NCI-H2227 (cell line): ENCODE results near the gene PPP1R12C.
"Not testable (repeated sequence)": the region's sequence is repeated elsewhere in the genome, so short reads cannot be mapped to it uniquely, and the experiment has no call there.

Experiments
- DNase-seq: peaks from one replicate; lab custom pipeline; 2025; ENCODE audit not compliant: unreplicated experiment; lab: John Stamatoyannopoulos, UW

PPP1R12C gene

GRCh38 chr19:55077106-55077505 is 40.3 kb downstream of the PPP1R12C start:
- no peak for DNase-seq

- no peak for DNase-seq
These were observed 41.1 kb downstream of the PPP1R12C start for GRCh38 chr19:55076321-55076720.

GRCh38 chr19:55075371-55075998 is 42.0 kb downstream of the PPP1R12C start, which contains the start of gene EPS8L1:
Gene EPS8L1, plus strand, starts transcription at chr19:55075869. Its CDS starts 576 bp downstream, at chr19:55076445.
- DNase-seq: no peak

- DNase-seq: no peak
These were observed 45.5 kb downstream of the PPP1R12C start for GRCh38 chr19:55071913-55072312.

- DNase-seq: no peak
These were observed 46.3 kb downstream of the PPP1R12C start for GRCh38 chr19:55071129-55071502.

- DNase-seq: no peak
These were observed 46.8 kb downstream of the PPP1R12C start for GRCh38 chr19:55070466-55071128.

GRCh38 chr19:55069865-55070197 is 47.6 kb downstream of the PPP1R12C start:
- no peak for DNase-seq

- DNase-seq: peak; percentile 88
These were observed 48.2 kb downstream of the PPP1R12C start for GRCh38 chr19:55068950-55069864.

- no peak for DNase-seq
These were observed 49.6 kb downstream of the PPP1R12C start for GRCh38 chr19:55067869-55068268.

- no peak for DNase-seq
These were observed 51.2 kb downstream of the PPP1R12C start for GRCh38 chr19:55066107-55066709.

- DNase-seq: not testable (repeated sequence)
These were observed 51.9 kb downstream of the PPP1R12C start for GRCh38 chr19:55065516-55065915.

GRCh38 chr19:55063492-55063843 is 54.0 kb downstream of the PPP1R12C start:
- DNase-seq: no peak

- DNase-seq: peak; percentile 100
These were observed 54.5 kb downstream of the PPP1R12C start, which contains the start of gene RDH13 for GRCh38 chr19:55062735-55063491. Gene RDH13, minus strand, starts transcription at chr19:55063148. Its CDS starts 116 bp downstream, at chr19:55063032.

GRCh38 chr19:55060287-55060686 is 57.1 kb downstream of the PPP1R12C start:
- not testable (repeated sequence) for DNase-seq

GRCh38 chr19:55058781-55059610 is 58.4 kb downstream of the PPP1R12C start:
- no peak for DNase-seq

GRCh38 chr19:55056827-55057226 is 60.6 kb downstream of the PPP1R12C start:
- no peak for DNase-seq

GRCh38 chr19:55053735-55054134 is 63.7 kb downstream of the PPP1R12C start:
- DNase-seq: no peak

- no peak for DNase-seq
These were observed 66.5 kb downstream of the PPP1R12C start for GRCh38 chr19:55050749-55051532.

GRCh38 chr19:55048446-55048845 is 69.0 kb downstream of the PPP1R12C start:
- no peak for DNase-seq
